Activated B cell treated with CpG ODN at 0.5 μM for 24 hours (primary cell): Measurements from ENCODE around the gene CEP104. TPM values are rescaled to one million over a fixed set of nuclear protein-coding genes. Genes with fewer than 3 reads are reported as not detected.

Source experiments
- ATAC-seq: fragments of 200-7000 bp; cut with Tn5 transposase; one replicate; pipeline ENCODE4 v1.10.0; 2021; ENCODE audit warnings: low read depth, mild to moderate bottlenecking, moderate library complexity
- CTCF ChIA-PET: fragments of 350-600 bp; sonication (Branson Sonifier 250); formaldehyde crosslinking; loops from one replicate; lab custom pipeline; 2021; ENCODE audit warnings: antibody characterized with exemption; lab: Charles Lee
- POLR2A ChIA-PET: fragments of 350-600 bp; sonication (Branson Sonifier 250); formaldehyde crosslinking; loops from one replicate; lab custom pipeline; 2021; ENCODE audit warnings: antibody characterized with exemption; lab: Charles Lee
- DNase-seq: peaks from one replicate; pipeline ENCODE4 v3.0.0; 2022
- H3K27ac Mint-ChIP-seq: one replicate; pipeline ENCODE4 v1.8.0; 2020; ENCODE audit warnings: mixed read lengths
- H3K27me3 Mint-ChIP-seq: one replicate; pipeline ENCODE4 v1.8.0; 2021; ENCODE audit warnings: mixed read lengths
- H3K36me3 Mint-ChIP-seq: one replicate; pipeline ENCODE4 v1.8.0; 2021; ENCODE audit warnings: low read depth, mixed read lengths
- H3K4me1 Mint-ChIP-seq: one replicate; pipeline ENCODE4 v1.8.0; 2021; ENCODE audit warnings: mixed read lengths
- H3K4me3 Mint-ChIP-seq: one replicate; pipeline ENCODE4 v1.8.0; 2020; ENCODE audit warnings: mild to moderate bottlenecking, mixed read lengths
- H3K9me3 Mint-ChIP-seq: one replicate; pipeline ENCODE4 v1.8.0; 2020; ENCODE audit warnings: mixed read lengths
- intact Hi-C: fragments of 100-400 bp; cut with micrococcal nuclease; formaldehyde crosslinking; loops from one replicate; pipeline ENCODE4 v1.15.1; 2024
- total RNA-seq: library from RNA; stranded (reverse); gene quantifications from 2 replicates; pipeline ENCODE4 v1.2.3, GENCODE V29; 2022
- TF ChIP-seq, protein P1 (sequence below): fragments of 200-600 bp; IDR thresholded peaks from one replicate; pipeline ENCODE4 v1.8.0; 2022; ENCODE audit warnings: antibody characterized with exemption, mild to moderate bottlenecking

The CEP104 gene
- total RNA-seq, 1 donor from 2014 or later, result 45.1 TPM

DNA sequence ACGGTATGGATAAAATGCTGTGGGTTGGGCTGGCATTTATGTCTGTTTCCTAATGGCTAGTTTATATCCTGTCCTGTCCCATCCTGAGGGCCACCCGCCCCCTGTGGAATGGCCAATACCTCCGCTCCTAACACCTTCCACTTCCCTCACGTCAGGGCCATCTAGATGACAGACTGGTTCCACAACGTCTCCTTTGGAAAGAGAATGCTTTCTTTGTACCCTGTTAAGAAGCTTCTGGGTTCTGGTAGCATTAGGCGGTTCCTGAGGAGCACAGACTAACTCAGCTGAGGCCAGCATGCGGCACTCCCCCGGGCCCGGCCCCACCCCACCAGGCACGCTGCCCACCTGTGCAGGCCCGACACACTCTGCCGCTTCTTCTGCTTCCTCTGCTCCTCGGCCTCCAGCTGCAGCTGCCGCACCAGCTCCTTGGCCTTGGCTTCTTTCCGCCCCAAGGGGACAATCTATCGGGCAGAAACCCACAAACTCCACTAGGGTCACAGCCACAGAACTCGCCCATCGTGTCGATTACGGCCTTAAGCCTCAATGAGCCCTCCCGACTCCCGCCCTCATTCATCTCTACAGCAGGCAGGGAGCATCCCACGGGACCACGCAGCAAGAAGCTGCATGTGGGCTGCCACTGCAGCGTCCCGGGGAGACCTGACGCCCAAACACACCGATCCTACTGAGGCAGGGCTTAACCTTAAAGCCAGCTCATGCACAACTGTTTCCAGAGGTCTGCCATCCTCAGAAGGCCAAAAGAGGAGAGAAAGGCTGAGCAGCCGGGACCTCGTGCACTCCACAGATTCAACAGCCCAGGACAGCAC is 73.1 kb downstream of the CEP104 start:
- H3K4me1 Mint-ChIP-seq, result peaks cover 8% of the 10 kb centered on the region
- intact Hi-C loops, result no loop called here
- no peak overlapping the region for H3K27ac Mint-ChIP-seq
- TF ChIP-seq, protein P1, sequence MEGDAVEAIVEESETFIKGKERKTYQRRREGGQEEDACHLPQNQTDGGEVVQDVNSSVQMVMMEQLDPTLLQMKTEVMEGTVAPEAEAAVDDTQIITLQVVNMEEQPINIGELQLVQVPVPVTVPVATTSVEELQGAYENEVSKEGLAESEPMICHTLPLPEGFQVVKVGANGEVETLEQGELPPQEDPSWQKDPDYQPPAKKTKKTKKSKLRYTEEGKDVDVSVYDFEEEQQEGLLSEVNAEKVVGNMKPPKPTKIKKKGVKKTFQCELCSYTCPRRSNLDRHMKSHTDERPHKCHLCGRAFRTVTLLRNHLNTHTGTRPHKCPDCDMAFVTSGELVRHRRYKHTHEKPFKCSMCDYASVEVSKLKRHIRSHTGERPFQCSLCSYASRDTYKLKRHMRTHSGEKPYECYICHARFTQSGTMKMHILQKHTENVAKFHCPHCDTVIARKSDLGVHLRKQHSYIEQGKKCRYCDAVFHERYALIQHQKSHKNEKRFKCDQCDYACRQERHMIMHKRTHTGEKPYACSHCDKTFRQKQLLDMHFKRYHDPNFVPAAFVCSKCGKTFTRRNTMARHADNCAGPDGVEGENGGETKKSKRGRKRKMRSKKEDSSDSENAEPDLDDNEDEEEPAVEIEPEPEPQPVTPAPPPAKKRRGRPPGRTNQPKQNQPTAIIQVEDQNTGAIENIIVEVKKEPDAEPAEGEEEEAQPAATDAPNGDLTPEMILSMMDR, result no peak
- H3K4me3 Mint-ChIP-seq, result no peak overlapping the region
- no peak for DNase-seq
- no peaks in the 10 kb centered on the region for H3K27me3 Mint-ChIP-seq
- ATAC-seq, result no peak
- H3K9me3 Mint-ChIP-seq, result no peaks in the 10 kb centered on the region
- CTCF ChIA-PET, result interaction anchor here (0.7 kb wide), 1 partner anchor 319 kb away, joined by 4 read pairs; no protein-coding TSS in a partner anchor
- POLR2A ChIA-PET, result interaction anchor here (0.7 kb wide), 1 partner anchor 1713 kb away, joined by 3 read pairs; no protein-coding TSS in a partner anchor
- peaks cover 86% of the 10 kb centered on the region for H3K36me3 Mint-ChIP-seq

DNA sequence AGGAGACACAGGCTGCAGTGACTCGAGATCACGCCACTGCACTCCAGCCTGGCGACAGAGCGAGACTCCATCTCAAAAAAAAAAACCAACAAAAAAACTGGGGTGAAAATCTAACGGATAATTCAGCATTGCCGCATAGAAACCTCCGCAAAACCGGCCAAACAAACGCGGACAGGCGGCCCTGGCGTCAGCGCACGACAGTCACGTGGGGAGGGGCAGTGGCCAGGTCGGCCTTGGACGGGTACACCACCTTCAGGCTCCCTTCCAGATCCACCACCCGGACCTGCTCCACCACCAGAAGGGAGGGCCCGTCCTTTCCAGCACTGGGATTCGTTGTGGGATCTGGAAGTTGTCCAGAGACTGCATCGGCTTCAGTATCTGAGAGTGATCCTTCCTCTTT is 76.1 kb downstream of the CEP104 start:
- ATAC-seq (no peak), DNase-seq (no peak)
- ChIA-PET CTCF (no interaction called here), POLR2A (no interaction called here)
- peaks cover 65% of the 10 kb centered on the region for H3K36me3 Mint-ChIP-seq
- H3K9me3 Mint-ChIP-seq, result no peaks in the 10 kb centered on the region
- TF ChIP-seq, protein P1, result no peak
- H3K4me3 Mint-ChIP-seq, result no peak overlapping the region
- H3K27me3 Mint-ChIP-seq, result no peaks in the 10 kb centered on the region
- H3K4me1 Mint-ChIP-seq, result peaks cover under 1% of the 10 kb centered on the region
- intact Hi-C loops, result no loop called here
- no peak overlapping the region for H3K27ac Mint-ChIP-seq

DNA sequence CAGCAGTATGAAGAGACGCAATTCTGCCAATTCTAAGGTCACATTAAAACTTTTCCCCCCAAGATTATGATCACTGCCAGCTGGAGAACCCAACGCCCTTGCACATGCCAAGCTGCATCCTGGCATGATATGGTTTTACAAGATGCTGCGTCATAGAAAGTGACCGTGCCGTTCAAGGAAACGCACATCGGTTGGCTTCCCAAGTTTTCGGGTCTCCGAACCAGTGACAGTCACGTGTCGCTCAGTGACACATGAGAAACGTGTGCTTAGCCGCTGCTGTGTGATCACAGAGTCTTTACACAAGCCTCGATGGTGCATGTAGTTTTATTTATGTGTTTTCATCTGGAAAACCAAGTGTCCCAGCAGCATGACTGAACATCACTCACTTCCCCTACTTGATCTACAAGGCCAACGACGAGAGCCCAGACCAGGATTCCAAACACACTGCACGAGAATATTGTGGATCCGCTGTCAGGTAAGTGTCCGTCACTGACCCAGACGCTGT is 77.0 kb downstream of the CEP104 start:
- POLR2A ChIA-PET, result no interaction called here
- Mint-ChIP-seq H3K4me1 (peaks cover 10% of the 10 kb centered on the region), H3K36me3 (peaks cover 57% of the 10 kb centered on the region), H3K4me3 (no peak overlapping the region), H3K27me3 (no peaks in the 10 kb centered on the region), H3K9me3 (no peaks in the 10 kb centered on the region), H3K27ac (no peak overlapping the region)
- CTCF ChIA-PET, result no interaction called here
- no peak for ATAC-seq
- DNase-seq, result no peak
- intact Hi-C loops, result no loop called here
- TF ChIP-seq, protein P1, result no peak

DNA sequence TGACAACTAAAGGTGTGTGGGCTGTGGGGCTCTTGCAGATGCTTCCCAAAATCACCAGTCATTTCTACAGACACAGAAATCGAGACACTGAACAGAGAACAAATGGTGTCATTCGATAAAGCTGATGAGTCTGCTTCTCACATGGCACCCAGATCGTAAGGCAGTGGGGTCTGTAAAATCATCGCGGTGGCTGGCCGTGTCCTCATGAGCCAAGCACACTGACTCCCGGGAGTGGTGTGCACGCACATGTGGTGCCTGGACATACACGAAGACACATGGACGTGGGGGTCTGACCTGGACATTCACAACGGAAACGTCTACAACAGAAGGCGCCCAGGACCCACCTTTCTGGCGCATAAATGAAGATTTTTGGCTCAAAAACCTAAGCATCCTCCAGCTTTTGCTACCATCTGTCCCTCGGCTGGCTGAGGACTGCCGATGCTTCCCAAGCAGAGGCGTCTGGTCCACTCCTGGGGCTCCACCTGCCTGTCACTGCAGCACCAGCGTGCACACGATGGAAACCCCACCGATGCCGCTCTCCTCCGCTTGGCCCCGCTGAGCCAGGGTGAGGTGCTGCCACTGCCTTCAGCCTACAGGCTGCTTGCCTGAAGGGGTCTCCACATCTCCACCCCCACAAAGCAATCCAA is 77.6 kb downstream of the CEP104 start:
- Mint-ChIP-seq H3K27me3 (no peaks in the 10 kb centered on the region), H3K4me3 (no peak overlapping the region), H3K4me1 (peaks cover 11% of the 10 kb centered on the region), H3K36me3 (peaks cover 51% of the 10 kb centered on the region), H3K9me3 (no peaks in the 10 kb centered on the region), H3K27ac (no peak overlapping the region)
- ChIA-PET CTCF (no interaction called here), POLR2A (no interaction called here)
- intact Hi-C loops, result no loop called here
- TF ChIP-seq, protein P1, result no peak
- no peak for DNase-seq
- no peak for ATAC-seq
